Esophagus (tissue), 2 donors: ENCODE data around the gene NFIB. TPM values are rescaled to one million over a fixed set of nuclear protein-coding genes. Genes with fewer than 3 reads are reported as not detected.

Experiments
- H3K27ac ChIP-seq, 2 donors: one replicate each; pipeline ENCODE4 v1.5.1; 2013; ENCODE audit warnings: low read depth in 2 of 2, mild to moderate bottlenecking in 2 of 2, inconsistent platforms in 1 of 2, low read length in 1 of 2, moderate library complexity in 1 of 2
- H3K27me3 ChIP-seq, 2 donors: one replicate each; pipeline ENCODE4 v1.6.1; 2013; ENCODE audit warnings: low read length in 2 of 2, control low read depth in 1 of 2, mild to moderate bottlenecking in 1 of 2; ENCODE audit not compliant: insufficient read depth in 2 of 2, control insufficient read depth in 1 of 2
- H3K36me3 ChIP-seq, 2 donors: one replicate each; pipeline ENCODE4 v1.6.1; 2013; ENCODE audit warnings: low read length in 1 of 2; ENCODE audit not compliant: control insufficient read depth in 2 of 2, insufficient read depth in 2 of 2
- H3K4me1 ChIP-seq, 2 donors: one replicate each; pipeline ENCODE4 v1.6.1; 2013; ENCODE audit warnings: low read length in 1 of 2; ENCODE audit not compliant: control insufficient read depth in 2 of 2, insufficient read depth in 2 of 2
- H3K4me3 ChIP-seq, 2 donors: one replicate each; pipeline ENCODE4 v1.5.1; 2013; ENCODE audit warnings: low read length in 2 of 2, mild to moderate bottlenecking in 2 of 2, low read depth in 1 of 2, moderate library complexity in 1 of 2
- H3K9me3 ChIP-seq, 2 donors: one replicate each; pipeline ENCODE4 v1.6.1; 2013; ENCODE audit warnings: mild to moderate bottlenecking in 2 of 2, low read depth in 1 of 2, low read length in 1 of 2, moderate library complexity in 1 of 2; ENCODE audit not compliant: control insufficient read depth in 2 of 2, insufficient read depth in 1 of 2
- WGBS, 2 donors: extraction: QIAGEN DNeasy Blood & Tissue Kit; methylation state at CpG; one replicate each; pipeline ENCODE4 v1.1.7; 2013; 5-methylcytosine and 5-hydroxymethylcytosine counted together
- polyA plus RNA-seq, 2 donors: library from polyadenylated mRNA; stranded (reverse); fragments of 200-250 nt; gene quantifications; one replicate each; pipeline ENCODE4 v1.2.3, GENCODE V29; 2013
- donor health status: healthy with polysubstance abuse.
- donor health status: Bipolar disorder and iron deficiency.

The NFIB gene
- polyA plus RNA-seq, 2 donors = 4.0 to 6.6 TPM

DNA sequence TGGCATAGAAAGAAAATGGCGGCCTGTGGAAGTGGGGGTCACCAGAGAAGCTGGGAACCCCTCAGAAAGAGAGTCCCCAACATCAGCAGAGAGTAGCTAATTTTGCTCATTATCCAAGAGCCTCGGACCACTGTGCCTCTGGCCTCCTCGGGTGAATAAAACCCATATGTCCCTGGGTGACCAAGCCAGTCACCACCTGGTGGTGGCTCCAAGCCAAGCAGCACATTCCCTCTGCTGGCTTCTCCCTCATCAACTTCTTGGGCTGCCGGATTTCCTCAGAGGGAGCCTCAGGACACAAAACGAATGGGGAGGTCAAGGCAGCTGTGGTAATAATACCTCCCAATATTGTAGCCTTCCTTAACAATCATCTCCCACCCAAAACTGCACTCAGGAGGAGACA is 242.5 kb downstream of the NFIB start:
- Histone ChIP-seq H3K4me1 (no peaks in the 10 kb centered on the region), H3K4me3 (no peak overlapping the region), H3K9me3 (no peaks in the 10 kb centered on the region), H3K27ac (no peak overlapping the region), H3K27me3 (no peaks in the 10 kb centered on the region), H3K36me3 (no peaks in the 10 kb centered on the region)
- 83 to 91% methylated on average over 5 of the region's 5 CpGs for WGBS, 2 donors

DNA sequence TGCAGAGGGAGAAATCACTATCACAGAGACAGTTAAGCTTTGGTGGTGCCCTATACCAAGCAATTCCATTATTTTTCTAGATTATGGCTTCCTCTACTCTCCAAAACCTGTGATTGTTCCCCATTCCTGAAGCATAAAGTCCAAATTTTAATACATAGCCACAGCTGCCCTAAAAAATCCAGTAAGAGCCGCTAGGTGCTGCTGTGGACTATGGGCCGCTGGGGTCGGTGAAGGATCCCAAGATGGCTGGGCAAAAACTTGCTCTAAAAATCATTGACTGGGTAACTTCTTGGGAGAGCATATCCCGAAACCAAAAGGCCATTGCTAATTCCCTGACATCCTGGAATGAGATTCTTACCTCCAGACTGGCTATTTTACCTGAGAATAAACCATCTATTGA is 245.3 kb downstream of the NFIB start:
- Histone ChIP-seq H3K27me3 (no peaks in the 10 kb centered on the region), H3K27ac (no peak overlapping the region), H3K9me3 (no peaks in the 10 kb centered on the region), H3K36me3 (no peaks in the 10 kb centered on the region), H3K4me3 (no peak overlapping the region), H3K4me1 (no peaks in the 10 kb centered on the region)
- 94 to 98% methylated on average over 4 of the region's 4 CpGs for WGBS, 2 donors

- H3K4me3 ChIP-seq = no peak overlapping the region
- no peaks in the 10 kb centered on the region for H3K36me3 ChIP-seq
- WGBS, 2 donors = 44 to 66% methylated on average over 4 of the region's 4 CpGs
- no peaks in the 10 kb centered on the region for H3K9me3 ChIP-seq
- no peaks in the 10 kb centered on the region for H3K4me1 ChIP-seq
- no peaks in the 10 kb centered on the region for H3K27me3 ChIP-seq
- H3K27ac ChIP-seq = no peak overlapping the region
Measured at GRCh38 chr9:14066831-14067230, 247.1 kb downstream of the NFIB start.

- Histone ChIP-seq H3K36me3 (no peaks in the 10 kb centered on the region), H3K4me3 (no peak overlapping the region), H3K27me3 (no peaks in the 10 kb centered on the region), H3K27ac (no peak overlapping the region), H3K4me1 (no peaks in the 10 kb centered on the region), H3K9me3 (no peaks in the 10 kb centered on the region)
- 91 to 93% methylated on average over 4 of the region's 4 CpGs for WGBS, 2 donors
Measured at GRCh38 chr9:14066032-14066431, 247.9 kb downstream of the NFIB start.

- WGBS, 2 donors = 91 to 92% methylated on average over 2 of the region's 2 CpGs
Measured at GRCh38 chr9:14064940-14065339, 249.0 kb downstream of the NFIB start.

GRCh38 chr9:14063756-14064155 is 250.2 kb downstream of the NFIB start:
- 61 to 67% methylated on average over 1 of the region's 1 CpG for WGBS, 2 donors
- Histone ChIP-seq H3K4me3 (no peak overlapping the region), H3K27ac (no peak overlapping the region), H3K4me1 (no peaks in the 10 kb centered on the region), H3K27me3 (no peaks in the 10 kb centered on the region), H3K9me3 (no peaks in the 10 kb centered on the region), H3K36me3 (no peaks in the 10 kb centered on the region)

More at GRCh38 chr9:14064940-14065339, 249.0 kb downstream of the NFIB start:
- H3K9me3 ChIP-seq = no peaks in the 10 kb centered on the region
- H3K4me3 ChIP-seq = no peak overlapping the region
- H3K27ac ChIP-seq = no peak overlapping the region
- H3K36me3 ChIP-seq = no peaks in the 10 kb centered on the region
- H3K27me3 ChIP-seq = no peaks in the 10 kb centered on the region
- H3K4me1 ChIP-seq = no peaks in the 10 kb centered on the region

- Histone ChIP-seq H3K27me3 (no peaks in the 10 kb centered on the region), H3K4me1 (no peaks in the 10 kb centered on the region), H3K9me3 (no peaks in the 10 kb centered on the region), H3K27ac (no peak overlapping the region), H3K36me3 (no peaks in the 10 kb centered on the region), H3K4me3 (no peak overlapping the region)
- 45 to 66% methylated on average over 9 of the region's 9 CpGs for WGBS, 2 donors
Measured at GRCh38 chr9:14062586-14063221, 251.2 kb downstream of the NFIB start.

DNA sequence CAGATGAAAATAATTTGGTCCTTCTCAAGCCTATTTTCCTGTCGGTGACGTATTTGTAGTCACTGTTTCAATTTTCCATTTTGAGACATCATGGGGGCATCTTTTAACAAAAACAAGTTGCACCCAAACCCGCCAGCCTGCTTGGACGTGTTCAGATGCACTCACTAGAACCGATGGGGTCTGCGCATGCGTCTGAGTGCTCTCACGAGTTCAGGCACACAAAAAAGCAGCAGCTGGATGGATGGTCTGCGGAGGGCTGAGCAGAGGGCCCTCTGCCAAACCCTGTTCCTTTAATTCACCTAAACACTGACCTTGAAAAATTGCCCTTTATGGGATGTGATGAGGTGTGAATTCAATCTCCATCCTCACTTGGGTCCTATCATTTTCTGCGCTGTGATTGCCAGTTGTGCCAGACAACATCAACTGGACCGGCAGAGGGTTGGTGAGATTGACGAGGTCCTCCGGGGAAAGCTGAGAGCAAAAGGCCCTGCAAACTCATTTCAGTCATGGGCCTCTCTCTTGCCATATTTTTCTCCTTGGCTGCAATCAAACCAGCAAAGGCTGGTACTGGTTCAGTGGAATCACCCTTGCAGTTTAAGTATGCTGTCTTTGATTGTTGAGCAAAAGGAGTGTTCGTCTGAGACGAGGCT is 251.9 kb downstream of the NFIB start:
- no peaks in the 10 kb centered on the region for H3K36me3 ChIP-seq
- no peak overlapping the region for H3K27ac ChIP-seq
- H3K27me3 ChIP-seq = no peaks in the 10 kb centered on the region
- H3K4me1 ChIP-seq = no peaks in the 10 kb centered on the region
- H3K9me3 ChIP-seq = no peaks in the 10 kb centered on the region
- WGBS, 2 donors = 91 to 93% methylated on average over 15 of the region's 15 CpGs
- H3K4me3 ChIP-seq = no peak overlapping the region

DNA sequence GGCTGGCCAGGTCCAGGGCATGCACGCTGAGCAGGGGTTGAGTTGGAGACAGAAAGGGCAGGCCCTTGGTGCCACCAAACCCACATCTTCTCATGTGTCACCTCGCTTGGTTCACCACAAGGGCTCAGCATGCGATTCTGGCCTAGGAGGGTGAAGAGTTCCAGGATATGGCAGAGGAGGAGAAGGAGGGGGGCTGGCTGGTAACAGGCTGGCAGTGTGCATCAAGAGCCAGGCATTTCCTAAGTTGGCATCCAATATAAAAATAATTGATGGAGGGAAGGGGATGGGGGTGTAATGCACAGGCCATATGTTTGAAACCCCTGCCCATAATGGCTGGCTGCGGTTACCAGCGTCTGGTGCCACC is 255.6 kb downstream of the NFIB start:
- H3K27me3 ChIP-seq = no peaks in the 10 kb centered on the region
- H3K4me3 ChIP-seq = no peak overlapping the region
- no peaks in the 10 kb centered on the region for H3K9me3 ChIP-seq
- no peak overlapping the region for H3K27ac ChIP-seq
- H3K4me1 ChIP-seq = no peaks in the 10 kb centered on the region
- WGBS, 2 donors = 86 to 92% methylated on average over 5 of the region's 5 CpGs
- H3K36me3 ChIP-seq = no peaks in the 10 kb centered on the region
